Heart right ventricle (tissue), 16 donors: ENCODE data around the gene OR4C5. TPM values are rescaled to one million over a fixed set of nuclear protein-coding genes. Genes with fewer than 3 reads are reported as not detected.
"Not testable (repeated sequence)": the region's sequence is repeated elsewhere in the genome, so short reads cannot be mapped to it uniquely, and the experiment has no call there.

ENCODE experiments used
- ATAC-seq, 8 donors: fragments of 200-7000 bp; cut with Tn5 transposase; one replicate each; pipeline ENCODE4 v1.9.1; 2020; ENCODE audit warnings: mild to moderate bottlenecking in 8 of 8, moderate library complexity in 8 of 8, moderate number of reproducible peaks in 1 of 8
- DNase-seq, 2 donors: peaks; one replicate each; pipeline ENCODE4 v3.0.0-alpha.2; 2020
- H3K27ac ChIP-seq, 10 donors: fragments of 200-600 bp; sonication (generic) in 2 of 10; one replicate each; pipeline versions ENCODE4 v1.5.0 to v1.8.0; 2020 to 2022; ENCODE audit warnings: mild to moderate bottlenecking in 3 of 10
- H3K27me3 ChIP-seq, 7 donors: fragments of 200-600 bp; one replicate each; pipeline ENCODE4 v1.8.0; 2021 to 2022; ENCODE audit warnings: mild to moderate bottlenecking in 2 of 7
- H3K36me3 ChIP-seq, 9 donors: fragments of 200-600 bp; sonication (generic) in 1 of 9; one replicate each; pipeline versions ENCODE4 v1.5.0 to v1.8.0; 2020 to 2022; ENCODE audit warnings: mild to moderate bottlenecking in 2 of 9
- H3K4me1 ChIP-seq, 9 donors: fragments of 200-600 bp; sonication (generic) in 1 of 9; one replicate each; pipeline versions ENCODE4 v1.5.0 to v1.8.0; 2020 to 2022; ENCODE audit warnings: mild to moderate bottlenecking in 4 of 9
- H3K4me3 ChIP-seq, 10 donors: fragments of 200-600 bp; sonication (generic) in 2 of 10; one replicate each; pipeline versions ENCODE4 v1.5.0 to v1.8.0; 2020 to 2022; ENCODE audit warnings: mild to moderate bottlenecking in 7 of 10, moderate library complexity in 2 of 10
- H3K9me3 ChIP-seq, 11 donors: fragments of 200-600 bp in 10 of 11; sonication (generic) in 2 of 11; one replicate each; pipeline versions ENCODE4 v1.5.0 to v1.8.0; 2013 to 2022; ENCODE audit warnings: mild to moderate bottlenecking in 2 of 11, control low read depth in 1 of 11, moderate library complexity in 1 of 11
- CTCF ChIP-seq, 9 donors: fragments of 200-600 bp; sonication (generic) in 2 of 9; IDR thresholded peaks; one replicate each; pipeline versions ENCODE4 v1.5.0 to v1.8.0; 2021 to 2022; ENCODE audit warnings: antibody characterized with exemption in 9 of 9, mild to moderate bottlenecking in 5 of 9, moderate library complexity in 1 of 9
- WGBS, 2 donors: extraction: QIAGEN DNeasy Blood & Tissue Kit; methylation state at CpG; one replicate each; pipeline ENCODE4 v1.1.7; 2013; ENCODE audit warnings: inconsistent platforms in 1 of 2; 5-methylcytosine and 5-hydroxymethylcytosine counted together
- intact Hi-C, 10 donors: fragments of 100-400 bp; cut with DNase I; formaldehyde crosslinking; loops; one replicate each; pipeline versions ENCODE4 v1.11.1 to v1.14.2; 2022
- long read RNA-seq, 3 donors: library from polyadenylated mRNA; unstranded; transcript quantifications; one replicate each; pipeline ENCODE4 v2.0.0, GENCODE V29; 2020 to 2021
- polyA plus RNA-seq, 2 donors: library from polyadenylated mRNA; stranded (reverse); fragments of 200-250 nt; gene quantifications; one replicate each; pipeline ENCODE4 v1.2.3, GENCODE V29; 2013
- total RNA-seq, 10 donors: library from RNA; stranded (reverse); fragmentation: NEBNext Ultra II Directional in 3 of 10; extraction: Animal tissue kit (Norgen Biotek cat#: 25700) in 3 of 10; gene quantifications; one replicate each; pipeline versions ENCODE4 v1.2.1 to v1.2.4, GENCODE V29; 2021 to 2023
- donor health status: Arrhythmogenic right ventricular cardiomyopathy.
- donor health status: ischemic (EF 13 %, LVEDD 7.1; RV severe dilation, severe dysfunction).
- donor health status: healthy with polysubstance abuse.
- donor health status: DM: no; HTN: yes; CAD: no.
- donor health status: DM: no; HTN: no; CAD: no.
- donor health status: ischemic (EF 25% LVEDD 6.9; RV normal size, moderate dysfunction).
- donor health status: ischemic (EF 25% LVEDD 5.7; RV mildly dilated, moderate dysfunction).
- donor health status: healthy.
- donor health status: DM: yes; HTN: yes; CAD: no.
- donor health status: Ischemic cardiomyopathy.
- donor health status: ischemic (EF 35%, LVEDD 5.7; RV mildly dilated, moderate dysfunction).
- donor health status: nonischemic (EF 11% LVEDD 7.7; RV severe dilation, severe dysfunction).
- donor health status: DM: yes; HTN: yes; CAD: no.
- donor health status: PGD.
- donor health status: ischemic (EF 29% LVEDD 5.4; RV normal size, mild dysfunction).
- donor health status: nonischemic (EF 23%, LVEDD 6.1; RV moderate dilation, normal function).

The OR4C5 gene
- total RNA-seq (not detected), polyA plus RNA-seq (not detected)
- long read RNA-seq, donor 1: 0 reads
- long read RNA-seq, donor 2: 0 reads
- long read RNA-seq, donor 3: 0 reads

GRCh38 chr11:48366365-48366764 is at the start of gene OR4C5:
TSS of gene OR4C5 (minus strand) at chr11:48366465. CDS start at chr11:48366465, 0 bp downstream.
- Histone ChIP-seq H3K27ac (no peak within 1 kb of the TSS), H3K4me1 (no peaks in the 10 kb centered on the region), H3K36me3 (no peaks in the 10 kb centered on the region), H3K9me3 (no peaks in the 10 kb centered on the region), H3K27me3 (no peaks in the 10 kb centered on the region), H3K4me3 (no peak within 1 kb of the TSS)
- WGBS, 2 donors: 71 to 80% methylated on average over 2 of the region's 2 CpGs
- intact Hi-C loops: no loop called here
- ATAC-seq (no peak), DNase-seq (no peak)
- no peak for TF ChIP-seq CTCF (IDR thresholded peaks at IDR 0.05)

DNA sequence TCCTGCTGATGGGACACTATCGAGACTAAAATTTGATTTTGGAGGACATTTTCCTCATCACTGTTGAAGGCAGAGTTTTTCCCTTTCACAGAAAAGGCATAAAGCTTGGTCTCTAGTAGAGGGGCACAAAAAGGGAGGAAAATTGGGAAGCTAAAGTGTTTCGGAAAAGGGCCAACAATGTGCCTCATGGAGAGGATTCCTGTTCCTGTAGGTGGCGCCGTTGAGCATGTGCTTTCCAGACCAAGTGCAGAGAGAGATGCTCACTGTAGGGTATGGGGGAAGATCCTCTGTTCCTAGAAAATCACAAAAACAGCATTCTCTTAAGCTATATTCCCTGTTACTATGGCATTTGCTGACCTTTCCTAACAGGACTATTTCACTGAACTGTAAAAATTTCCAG is 18.4 kb upstream of the OR4C5 start:
- TF ChIP-seq CTCF (IDR thresholded peaks at IDR 0.05): no peak
- peaks cover 0 to 80% (median 26%) of the 10 kb centered on the region in 11 donors for H3K9me3 ChIP-seq
- no peaks in the 10 kb centered on the region for H3K36me3 ChIP-seq
- no peak for ATAC-seq
- no peak overlapping the region for H3K4me3 ChIP-seq
- H3K27ac ChIP-seq: no peak overlapping the region
- WGBS, 2 donors: 40 to 45% methylated on average over 4 of the region's 4 CpGs
- no peak for DNase-seq
- no peaks in the 10 kb centered on the region for H3K4me1 ChIP-seq
- H3K27me3 ChIP-seq: no peaks in the 10 kb centered on the region
- intact Hi-C loops: no loop called here

GRCh38 chr11:48384151-48384550 is 17.9 kb upstream of the OR4C5 start:
- H3K27me3 ChIP-seq, intact Hi-C loops, H3K4me1 ChIP-seq, H3K27ac ChIP-seq, ATAC-seq, H3K4me3 ChIP-seq, H3K36me3 ChIP-seq, DNase-seq: not testable (repeated sequence)
- peaks cover 0 to 84% (median 26%) of the 10 kb centered on the region in 11 donors for H3K9me3 ChIP-seq
- WGBS, 2 donors: 47 to 63% methylated on average over 2 of the region's 2 CpGs

GRCh38 chr11:48361289-48361688 is 5.0 kb downstream of the OR4C5 start:
- H3K4me1 ChIP-seq, H3K27ac ChIP-seq, intact Hi-C loops, H3K4me3 ChIP-seq, ATAC-seq, H3K36me3 ChIP-seq, DNase-seq, H3K27me3 ChIP-seq: not testable (repeated sequence)
- WGBS, 2 donors: 30 to 36% methylated on average over 2 of the region's 2 CpGs
- peaks cover 0 to 14% (median 0%) of the 10 kb centered on the region in 11 donors for H3K9me3 ChIP-seq

DNA sequence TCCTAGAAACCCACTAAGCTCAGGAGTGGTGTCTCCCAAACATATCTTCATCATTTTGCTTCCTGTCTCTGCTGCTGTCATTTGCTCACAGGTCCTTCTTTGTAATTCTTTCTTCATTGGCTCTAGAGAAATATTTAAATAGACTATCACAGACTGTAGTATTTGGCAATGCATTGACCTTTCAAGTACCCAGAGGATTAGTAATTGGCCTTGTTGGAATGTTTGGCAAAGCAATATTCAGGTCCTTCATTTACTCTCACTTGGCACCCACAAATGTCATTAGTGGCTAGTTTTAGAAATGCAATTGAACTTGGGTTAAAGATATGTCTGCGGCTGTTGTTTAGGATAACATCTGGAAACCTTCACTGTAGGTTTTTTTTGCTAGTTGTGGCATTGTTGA is 11.6 kb downstream of the OR4C5 start:
- H3K27ac ChIP-seq: no peak overlapping the region
- ATAC-seq (peak in 3 of 8 donors; percentile 62 to 92 (median 88)), DNase-seq (no peak)
- H3K27me3 ChIP-seq: no peaks in the 10 kb centered on the region
- H3K9me3 ChIP-seq: peaks cover 0 to 18% (median 0%) of the 10 kb centered on the region in 11 donors
- no peaks in the 10 kb centered on the region for H3K4me1 ChIP-seq
- no peak overlapping the region for H3K4me3 ChIP-seq
- H3K36me3 ChIP-seq: no peaks in the 10 kb centered on the region
- 62 to 78% methylated on average over 1 of the region's 1 CpG for WGBS, 2 donors
- no peak for TF ChIP-seq CTCF (IDR thresholded peaks at IDR 0.05)
- intact Hi-C loops: no loop called here
